Upper lobe of right lung (tissue), 1 donor: Measurements from ENCODE around the gene OSBPL6. TPM values are rescaled to one million over a fixed set of nuclear protein-coding genes. Genes with fewer than 3 reads are reported as not detected.

ENCODE experiments used
- ATAC-seq: fragments of 200-7000 bp; cut with Tn5 transposase; one replicate; pipeline ENCODE4 v1.9.1; 2020; ENCODE audit warnings: mild to moderate bottlenecking, moderate library complexity
- DNase-seq: peaks from one replicate; pipeline ENCODE4 v3.0.0-alpha.2; 2020
- H3K27ac ChIP-seq: fragments of 200-600 bp; one replicate; pipeline ENCODE4 v1.8.0; 2022
- H3K27me3 ChIP-seq: fragments of 200-600 bp; one replicate; pipeline ENCODE4 v1.8.0; 2022; ENCODE audit warnings: mild to moderate bottlenecking
- H3K36me3 ChIP-seq: fragments of 200-600 bp; one replicate; pipeline ENCODE4 v1.8.0; 2022
- H3K4me1 ChIP-seq: fragments of 200-600 bp; one replicate; pipeline ENCODE4 v1.8.0; 2022
- H3K4me3 ChIP-seq: fragments of 200-600 bp; one replicate; pipeline ENCODE4 v1.8.0; 2022; ENCODE audit warnings: mild to moderate bottlenecking
- H3K9me3 ChIP-seq: fragments of 200-600 bp; one replicate; pipeline ENCODE4 v1.8.0; 2022
- intact Hi-C: fragments of 100-400 bp; cut with DNase I; formaldehyde crosslinking; loops from one replicate; pipeline ENCODE4 v1.11.0; 2022
- total RNA-seq: library from RNA; stranded (reverse); fragmentation: NEBNext Ultra II Directional; extraction: Animal tissue kit (Norgen Biotek cat#: 25700); gene quantifications from one replicate; pipeline ENCODE4 v1.2.1, GENCODE V29; 2021
- TF ChIP-seq, protein P1 (sequence below): fragments of 200-600 bp; IDR thresholded peaks from one replicate; pipeline ENCODE4 v1.8.0; 2022; ENCODE audit warnings: antibody characterized with exemption
- donor health status: DM: no; HTN: yes; CAD: no; lungs with severe emphysema.

OSBPL6 gene
- total RNA-seq, 1 donor from 2014 or later: 2.6 TPM

GRCh38 chr2:178241844-178242551 lies 47.7 kb downstream of the OSBPL6 start:
- Histone ChIP-seq H3K27me3 (no peaks in the 10 kb centered on the region), H3K27ac (no peak overlapping the region)
- ATAC-seq: peak; percentile 70

DNA sequence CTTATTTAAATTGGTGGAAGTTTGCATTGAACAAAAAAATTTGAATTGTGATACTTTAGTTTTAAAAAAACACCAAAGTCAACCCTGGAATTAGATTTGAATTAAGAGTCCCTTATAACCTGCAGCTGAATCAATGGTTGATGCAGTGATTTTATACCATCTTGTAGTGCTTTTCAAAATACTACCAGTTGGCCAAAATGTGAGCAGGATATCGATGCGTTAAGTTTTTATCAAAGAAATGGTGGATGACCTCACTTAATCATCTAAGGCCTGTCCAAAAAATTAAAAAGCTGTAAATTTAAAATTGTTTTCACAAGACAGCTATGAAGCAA lies 48.2 kb downstream of the OSBPL6 start:
- Histone ChIP-seq H3K27ac (no peak overlapping the region), H3K27me3 (no peaks in the 10 kb centered on the region), H3K9me3 (no peaks in the 10 kb centered on the region), H3K4me1 (peaks cover 6% of the 10 kb centered on the region), H3K36me3 (no peaks in the 10 kb centered on the region), H3K4me3 (no peak overlapping the region)
- ATAC-seq (no peak), DNase-seq (no peak)
- intact Hi-C loops: no loop called here
- TF ChIP-seq, protein P1, sequence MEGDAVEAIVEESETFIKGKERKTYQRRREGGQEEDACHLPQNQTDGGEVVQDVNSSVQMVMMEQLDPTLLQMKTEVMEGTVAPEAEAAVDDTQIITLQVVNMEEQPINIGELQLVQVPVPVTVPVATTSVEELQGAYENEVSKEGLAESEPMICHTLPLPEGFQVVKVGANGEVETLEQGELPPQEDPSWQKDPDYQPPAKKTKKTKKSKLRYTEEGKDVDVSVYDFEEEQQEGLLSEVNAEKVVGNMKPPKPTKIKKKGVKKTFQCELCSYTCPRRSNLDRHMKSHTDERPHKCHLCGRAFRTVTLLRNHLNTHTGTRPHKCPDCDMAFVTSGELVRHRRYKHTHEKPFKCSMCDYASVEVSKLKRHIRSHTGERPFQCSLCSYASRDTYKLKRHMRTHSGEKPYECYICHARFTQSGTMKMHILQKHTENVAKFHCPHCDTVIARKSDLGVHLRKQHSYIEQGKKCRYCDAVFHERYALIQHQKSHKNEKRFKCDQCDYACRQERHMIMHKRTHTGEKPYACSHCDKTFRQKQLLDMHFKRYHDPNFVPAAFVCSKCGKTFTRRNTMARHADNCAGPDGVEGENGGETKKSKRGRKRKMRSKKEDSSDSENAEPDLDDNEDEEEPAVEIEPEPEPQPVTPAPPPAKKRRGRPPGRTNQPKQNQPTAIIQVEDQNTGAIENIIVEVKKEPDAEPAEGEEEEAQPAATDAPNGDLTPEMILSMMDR: no peak

More at GRCh38 chr2:178241844-178242551, 47.7 kb downstream of the OSBPL6 start:
- intact Hi-C loops: no loop called here
- no peak for DNase-seq
- Histone ChIP-seq H3K4me1 (peaks cover 6% of the 10 kb centered on the region), H3K9me3 (no peaks in the 10 kb centered on the region), H3K4me3 (no peak overlapping the region), H3K36me3 (no peaks in the 10 kb centered on the region)
- TF ChIP-seq, protein P1: no peak

GRCh38 chr2:178243961-178244360 lies 49.6 kb downstream of the OSBPL6 start:
- ATAC-seq: no peak
- Histone ChIP-seq H3K4me3 (no peak overlapping the region), H3K9me3 (no peaks in the 10 kb centered on the region), H3K36me3 (no peaks in the 10 kb centered on the region), H3K27me3 (no peaks in the 10 kb centered on the region), H3K27ac (no peak overlapping the region), H3K4me1 (peaks cover 6% of the 10 kb centered on the region)
- TF ChIP-seq, protein P1: no peak
- intact Hi-C loops: no loop called here
- no peak for DNase-seq

DNA sequence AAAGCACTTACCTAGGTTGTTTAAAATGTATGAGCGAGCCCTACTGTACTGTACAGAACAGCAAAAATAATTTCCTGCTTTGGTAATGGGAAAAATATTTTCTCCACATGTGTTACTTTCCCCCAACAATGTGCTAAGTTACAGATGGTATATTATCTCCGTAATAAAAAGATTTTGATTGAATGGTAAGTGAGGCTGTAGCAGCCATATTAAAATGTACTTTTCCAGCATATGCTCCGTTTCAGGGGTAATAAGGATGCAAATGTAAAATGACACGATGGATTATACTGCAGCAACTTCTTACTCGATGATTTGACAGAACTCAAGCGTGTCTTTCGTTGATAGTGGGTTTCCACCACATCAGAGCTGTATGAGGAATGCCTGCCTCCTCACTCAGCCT lies 50.5 kb downstream of the OSBPL6 start:
- Histone ChIP-seq H3K27ac (no peak overlapping the region), H3K4me1 (peaks cover 6% of the 10 kb centered on the region), H3K36me3 (no peaks in the 10 kb centered on the region), H3K9me3 (no peaks in the 10 kb centered on the region), H3K4me3 (no peak overlapping the region), H3K27me3 (no peaks in the 10 kb centered on the region)
- ATAC-seq: no peak
- intact Hi-C loops: no loop called here
- DNase-seq: no peak
- TF ChIP-seq, protein P1: no peak

DNA sequence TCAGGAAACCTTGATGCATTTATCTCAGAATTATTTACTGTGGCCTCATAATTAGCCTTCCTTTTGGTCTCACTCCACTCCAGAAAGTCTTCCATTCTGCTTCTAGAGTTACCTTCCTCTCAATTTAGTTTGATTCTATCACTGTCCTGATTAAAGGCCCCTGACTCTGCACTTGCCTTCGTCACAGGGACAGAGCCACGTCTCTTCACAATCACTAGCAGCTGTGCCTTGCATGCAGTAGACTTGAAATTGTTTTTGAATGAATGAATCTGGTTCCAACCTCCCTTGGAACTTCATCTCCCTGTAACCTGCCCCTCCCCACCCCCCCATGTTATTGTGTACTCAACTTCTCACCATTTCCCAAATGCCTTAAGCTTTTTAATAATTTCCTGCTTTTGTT lies 52.4 kb downstream of the OSBPL6 start:
- DNase-seq (no peak), ATAC-seq (no peak)
- H3K36me3 ChIP-seq: no peaks in the 10 kb centered on the region
- intact Hi-C loops: no loop called here
- H3K27me3 ChIP-seq: no peaks in the 10 kb centered on the region
- H3K4me1 ChIP-seq: peaks cover 6% of the 10 kb centered on the region
- H3K27ac ChIP-seq: no peak overlapping the region
- no peaks in the 10 kb centered on the region for H3K9me3 ChIP-seq
- no peak overlapping the region for H3K4me3 ChIP-seq
- TF ChIP-seq, protein P1: no peak

DNA sequence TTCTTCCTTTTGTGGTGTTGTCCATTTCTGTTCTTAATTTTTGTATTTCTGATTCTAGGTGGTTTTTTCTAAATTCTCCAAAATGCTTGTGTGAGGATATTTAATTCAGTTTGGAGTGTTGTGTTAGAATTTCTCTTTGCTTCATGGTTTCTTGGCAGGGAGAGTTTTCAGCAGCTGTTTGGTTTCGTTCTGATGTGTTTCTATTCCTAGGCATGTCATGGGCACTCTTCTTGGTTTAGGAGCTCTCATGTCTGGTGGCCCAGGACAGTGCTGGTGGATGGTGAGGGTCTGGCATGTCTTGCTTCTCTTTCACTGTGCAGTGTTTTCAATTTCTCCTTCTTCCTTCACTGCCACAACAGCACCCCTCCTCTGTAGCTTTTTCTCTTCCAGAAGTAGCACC lies 52.9 kb downstream of the OSBPL6 start:
- Histone ChIP-seq H3K27me3 (no peaks in the 10 kb centered on the region), H3K4me1 (peaks cover 4% of the 10 kb centered on the region), H3K36me3 (no peaks in the 10 kb centered on the region), H3K27ac (no peak overlapping the region), H3K9me3 (no peaks in the 10 kb centered on the region), H3K4me3 (no peak overlapping the region)
- intact Hi-C loops: no loop called here
- ATAC-seq (no peak), DNase-seq (no peak)
- TF ChIP-seq, protein P1: no peak
